Esophagus (tissue), 2 donors: ENCODE data around the gene DOCK1. TPM values are rescaled to one million over a fixed set of nuclear protein-coding genes. Genes with fewer than 3 reads are reported as not detected.

Experiments used
- H3K27ac ChIP-seq, 2 donors: one replicate each; pipeline ENCODE4 v1.5.1; 2013; ENCODE audit warnings: low read depth in 2 of 2, mild to moderate bottlenecking in 2 of 2, inconsistent platforms in 1 of 2, low read length in 1 of 2, moderate library complexity in 1 of 2
- H3K27me3 ChIP-seq, 2 donors: one replicate each; pipeline ENCODE4 v1.6.1; 2013; ENCODE audit warnings: low read length in 2 of 2, control low read depth in 1 of 2, mild to moderate bottlenecking in 1 of 2; ENCODE audit not compliant: insufficient read depth in 2 of 2, control insufficient read depth in 1 of 2
- H3K36me3 ChIP-seq, 2 donors: one replicate each; pipeline ENCODE4 v1.6.1; 2013; ENCODE audit warnings: low read length in 1 of 2; ENCODE audit not compliant: control insufficient read depth in 2 of 2, insufficient read depth in 2 of 2
- H3K4me1 ChIP-seq, 2 donors: one replicate each; pipeline ENCODE4 v1.6.1; 2013; ENCODE audit warnings: low read length in 1 of 2; ENCODE audit not compliant: control insufficient read depth in 2 of 2, insufficient read depth in 2 of 2
- H3K4me3 ChIP-seq, 2 donors: one replicate each; pipeline ENCODE4 v1.5.1; 2013; ENCODE audit warnings: low read length in 2 of 2, mild to moderate bottlenecking in 2 of 2, low read depth in 1 of 2, moderate library complexity in 1 of 2
- H3K9me3 ChIP-seq, 2 donors: one replicate each; pipeline ENCODE4 v1.6.1; 2013; ENCODE audit warnings: mild to moderate bottlenecking in 2 of 2, low read depth in 1 of 2, low read length in 1 of 2, moderate library complexity in 1 of 2; ENCODE audit not compliant: control insufficient read depth in 2 of 2, insufficient read depth in 1 of 2
- WGBS, 2 donors: extraction: QIAGEN DNeasy Blood & Tissue Kit; methylation state at CpG; one replicate each; pipeline ENCODE4 v1.1.7; 2013; 5-methylcytosine and 5-hydroxymethylcytosine counted together
- polyA plus RNA-seq, 2 donors: library from polyadenylated mRNA; stranded (reverse); fragments of 200-250 nt; gene quantifications; one replicate each; pipeline ENCODE4 v1.2.3, GENCODE V29; 2013
- donor health status: healthy with polysubstance abuse.
- donor health status: Bipolar disorder and iron deficiency.

Gene DOCK1
- polyA plus RNA-seq, 2 donors = 11.4 to 17.5 TPM

- no peaks in the 10 kb centered on the region for H3K4me1 ChIP-seq
- H3K27me3 ChIP-seq = no peaks in the 10 kb centered on the region
- peaks cover 0 to 14% of the 10 kb centered on the region in 2 donors for H3K36me3 ChIP-seq
- WGBS, 2 donors = 91 to 94% methylated on average over 6 of the region's 6 CpGs
- H3K9me3 ChIP-seq = no peaks in the 10 kb centered on the region
- H3K27ac ChIP-seq = no peak overlapping the region
- no peak overlapping the region for H3K4me3 ChIP-seq
Measured at GRCh38 chr10:127343821-127344220, 438.6 kb downstream of the DOCK1 start.

DNA sequence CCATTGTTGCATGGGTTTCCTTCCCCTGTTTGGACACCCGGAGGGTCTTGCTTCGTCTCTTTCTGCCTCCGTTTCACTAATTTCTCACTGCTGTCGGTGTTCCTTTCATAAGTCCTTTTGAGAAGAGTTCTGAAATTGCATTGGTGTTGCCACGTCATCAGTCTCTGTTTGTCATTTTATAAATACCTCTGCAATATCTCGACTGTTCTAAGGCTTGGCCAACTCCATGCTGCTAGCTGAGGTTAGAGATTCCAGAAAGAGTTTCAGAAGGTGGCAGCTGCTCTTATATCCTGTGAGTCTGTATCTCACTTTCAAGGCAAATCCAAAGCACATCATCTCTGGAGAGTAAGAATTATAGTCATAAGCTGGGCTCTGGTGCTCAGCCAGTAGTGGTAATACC, 439.1 kb downstream of the DOCK1 start:
- Histone ChIP-seq H3K9me3 (no peaks in the 10 kb centered on the region), H3K36me3 (peaks cover 0 to 14% of the 10 kb centered on the region in 2 donors), H3K27ac (no peak overlapping the region), H3K4me1 (no peaks in the 10 kb centered on the region), H3K27me3 (no peaks in the 10 kb centered on the region), H3K4me3 (no peak overlapping the region)
- WGBS, 2 donors = 93 to 95% methylated on average over 6 of the region's 6 CpGs

- peaks cover 0 to 14% of the 10 kb centered on the region in 2 donors for H3K36me3 ChIP-seq
- 91 to 92% methylated on average over 17 of the region's 17 CpGs for WGBS, 2 donors
Measured at GRCh38 chr10:127345231-127345965, 440.2 kb downstream of the DOCK1 start.

DNA sequence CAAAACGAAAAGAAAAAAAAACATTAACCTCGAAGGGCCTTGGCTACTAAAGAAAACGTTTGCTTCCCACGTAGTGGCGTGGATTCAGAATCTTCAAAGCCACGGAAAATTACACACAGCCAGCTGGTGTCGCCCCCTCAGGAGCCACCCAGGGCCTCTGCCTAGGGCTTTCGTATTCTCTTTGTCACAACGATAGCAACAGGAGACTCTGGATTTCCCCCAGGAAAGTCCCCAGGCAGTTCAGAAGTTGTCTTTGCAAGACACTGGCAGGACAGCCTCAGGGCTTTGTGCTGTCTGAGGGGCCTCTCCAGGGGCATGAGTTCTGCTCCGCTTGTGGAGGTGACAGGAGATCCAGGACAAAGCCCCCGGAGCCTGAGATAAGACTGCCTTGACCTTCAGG, 441.4 kb downstream of the DOCK1 start:
- 76 to 80% methylated on average over 11 of the region's 11 CpGs for WGBS, 2 donors
- no peaks in the 10 kb centered on the region for H3K9me3 ChIP-seq
- H3K36me3 ChIP-seq = peaks cover 0 to 15% of the 10 kb centered on the region in 2 donors
- no peaks in the 10 kb centered on the region for H3K27me3 ChIP-seq
- H3K27ac ChIP-seq = no peak overlapping the region
- no peak overlapping the region for H3K4me3 ChIP-seq
- H3K4me1 ChIP-seq = no peaks in the 10 kb centered on the region

More at GRCh38 chr10:127345231-127345965, 440.2 kb downstream of the DOCK1 start:
- Histone ChIP-seq H3K27ac (no peak overlapping the region), H3K4me3 (no peak overlapping the region), H3K4me1 (no peaks in the 10 kb centered on the region), H3K9me3 (no peaks in the 10 kb centered on the region), H3K27me3 (no peaks in the 10 kb centered on the region)

GRCh38 chr10:127347202-127347959, 442.2 kb downstream of the DOCK1 start:
- Histone ChIP-seq H3K4me1 (no peaks in the 10 kb centered on the region), H3K36me3 (peaks cover 0 to 13% of the 10 kb centered on the region in 2 donors), H3K9me3 (no peaks in the 10 kb centered on the region), H3K27ac (no peak overlapping the region), H3K27me3 (no peaks in the 10 kb centered on the region), H3K4me3 (no peak overlapping the region)
- 92 to 95% methylated on average over 23 of the region's 23 CpGs for WGBS, 2 donors

DNA sequence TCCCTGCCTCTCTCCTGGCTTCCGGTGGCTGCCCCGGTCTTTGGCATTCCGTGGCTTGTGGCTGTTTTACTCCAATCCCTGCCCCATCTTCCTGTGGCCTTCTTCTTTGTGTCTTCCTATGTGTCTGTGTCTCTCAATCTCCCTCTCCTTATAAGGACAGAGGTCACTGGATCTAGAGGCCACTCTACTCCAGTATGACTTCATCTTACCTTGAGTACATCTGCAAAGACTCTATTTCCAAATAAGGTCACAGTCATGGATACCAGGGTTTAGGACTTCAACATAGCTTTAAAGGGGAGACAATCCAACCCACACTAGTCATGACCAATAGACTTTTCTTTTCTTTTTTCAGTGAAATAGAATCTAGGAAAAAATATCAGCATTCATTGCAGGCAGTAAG, 444.5 kb downstream of the DOCK1 start:
- Histone ChIP-seq H3K27me3 (no peaks in the 10 kb centered on the region), H3K9me3 (no peaks in the 10 kb centered on the region), H3K27ac (no peak overlapping the region), H3K4me1 (no peaks in the 10 kb centered on the region), H3K36me3 (peaks cover 0 to 11% of the 10 kb centered on the region in 2 donors), H3K4me3 (no peak overlapping the region)
- 97 to 98% methylated on average over 3 of the region's 3 CpGs for WGBS, 2 donors

DNA sequence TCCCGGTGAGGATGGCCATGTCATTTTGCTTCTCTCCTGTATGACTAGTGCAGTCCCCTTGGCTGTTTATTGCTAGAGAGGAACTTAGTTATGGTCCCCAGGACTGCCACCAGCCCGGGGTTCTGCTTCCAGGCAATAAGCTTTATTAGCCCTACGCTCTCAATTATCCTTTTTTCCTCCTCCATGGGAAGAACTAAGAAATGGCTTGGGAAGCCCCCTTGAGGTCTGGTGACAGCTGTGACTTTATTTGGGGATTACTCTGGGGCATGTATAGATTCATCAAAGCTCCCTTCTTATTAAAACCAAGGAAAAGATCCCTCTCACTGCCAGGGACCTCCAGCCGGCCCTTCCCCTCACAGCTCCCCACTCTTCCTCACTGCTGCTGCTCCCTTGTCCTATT, 446.3 kb downstream of the DOCK1 start:
- no peak overlapping the region for H3K27ac ChIP-seq
- no peaks in the 10 kb centered on the region for H3K4me1 ChIP-seq
- no peak overlapping the region for H3K4me3 ChIP-seq
- H3K9me3 ChIP-seq = no peaks in the 10 kb centered on the region
- 87 to 91% methylated on average over 4 of the region's 4 CpGs for WGBS, 2 donors
- H3K27me3 ChIP-seq = no peaks in the 10 kb centered on the region
- peaks cover 4 to 12% of the 10 kb centered on the region in 2 donors for H3K36me3 ChIP-seq

- Histone ChIP-seq H3K27ac (no peak overlapping the region), H3K4me3 (no peak overlapping the region), H3K4me1 (no peaks in the 10 kb centered on the region), H3K9me3 (no peaks in the 10 kb centered on the region), H3K27me3 (no peaks in the 10 kb centered on the region), H3K36me3 (peaks cover 4 to 9% of the 10 kb centered on the region in 2 donors)
- 86 to 90% methylated on average over 13 of the region's 13 CpGs for WGBS, 2 donors
Measured at GRCh38 chr10:127353544-127353943, 448.3 kb downstream of the DOCK1 start.

GRCh38 chr10:127354255-127354654, 449.0 kb downstream of the DOCK1 start:
- peaks cover 4 to 9% of the 10 kb centered on the region in 2 donors for H3K36me3 ChIP-seq
- no peaks in the 10 kb centered on the region for H3K9me3 ChIP-seq
- H3K27me3 ChIP-seq = no peaks in the 10 kb centered on the region
- 83 to 86% methylated on average over 7 of the region's 7 CpGs for WGBS, 2 donors
- H3K4me3 ChIP-seq = no peak overlapping the region
- H3K27ac ChIP-seq = no peak overlapping the region
- no peaks in the 10 kb centered on the region for H3K4me1 ChIP-seq
